GM19023 (cell line): Measurements from ENCODE around the gene TNFRSF17.

Experiments used
- ATAC-seq: cut with Tn5 transposase; IDR thresholded peaks from one replicate; pipeline ENCODE4 v1.9.1; 2021; ENCODE audit warnings: mild to moderate bottlenecking, moderate library complexity; ENCODE audit not compliant: unreplicated experiment

The TNFRSF17 gene

GRCh38 chr16:11968577-11968976, 3.6 kb downstream of the TNFRSF17 start:
- ATAC-seq: no peak

GRCh38 chr16:11970292-11970691, 5.3 kb downstream of the TNFRSF17 start:
- ATAC-seq: peak; percentile 49

- ATAC-seq: no peak
These were observed 7.1 kb downstream of the TNFRSF17 start for GRCh38 chr16:11972128-11972527.

- no peak for ATAC-seq
These were observed 8.1 kb downstream of the TNFRSF17 start for GRCh38 chr16:11973070-11973469.

GRCh38 chr16:11976850-11977375, 11.9 kb downstream of the TNFRSF17 start:
- ATAC-seq: no peak

- no peak for ATAC-seq
These were observed 12.5 kb downstream of the TNFRSF17 start for GRCh38 chr16:11977376-11978041.

GRCh38 chr16:11978080-11978479, 13.1 kb downstream of the TNFRSF17 start:
- no peak for ATAC-seq

GRCh38 chr16:11979013-11979672, 14.1 kb downstream of the TNFRSF17 start:
- no peak for ATAC-seq

GRCh38 chr16:11980136-11980844, 15.3 kb downstream of the TNFRSF17 start:
- ATAC-seq: no peak

GRCh38 chr16:11985250-11985649, 20.2 kb downstream of the TNFRSF17 start:
- no peak for ATAC-seq

- no peak for ATAC-seq
These were observed 21.6 kb downstream of the TNFRSF17 start for GRCh38 chr16:11986521-11987057.

- ATAC-seq: no peak
These were observed 23.4 kb downstream of the TNFRSF17 start for GRCh38 chr16:11988258-11988978.

- ATAC-seq: no peak
These were observed 25.8 kb downstream of the TNFRSF17 start for GRCh38 chr16:11990702-11991390.

- ATAC-seq: no peak
These were observed 27.1 kb downstream of the TNFRSF17 start for GRCh38 chr16:11992008-11992584.

- no peak for ATAC-seq
These were observed 27.8 kb downstream of the TNFRSF17 start for GRCh38 chr16:11992586-11993524.

GRCh38 chr16:11994143-11995119, 29.4 kb downstream of the TNFRSF17 start:
- no peak for ATAC-seq

- ATAC-seq: no peak
These were observed 31.7 kb downstream of the TNFRSF17 start for GRCh38 chr16:11996433-11997330.
